M059J (cell line): ENCODE data around the gene TMEM178B. TPM values are rescaled to one million over a fixed set of nuclear protein-coding genes. Genes with fewer than 3 reads are reported as not detected.
A peak's percentile ranks its signal among the peaks of the same experiment; 100 is the strongest.

Experiments
- DNase-seq: peaks from one replicate; pipeline ENCODE4 v3.0.0-alpha.2; 2012; ENCODE audit warnings: low read depth
- total RNA-seq: library from RNA; depleted of rRNA; stranded (reverse); fragments of >200 nt; shearing (Covaris generic); gene quantifications from 2 replicates; pipeline ENCODE4 v1.2.3, GENCODE V29; 2014

The TMEM178B gene
- total RNA-seq, 1 experiment from 2014 or later = 1.6 TPM

DNA sequence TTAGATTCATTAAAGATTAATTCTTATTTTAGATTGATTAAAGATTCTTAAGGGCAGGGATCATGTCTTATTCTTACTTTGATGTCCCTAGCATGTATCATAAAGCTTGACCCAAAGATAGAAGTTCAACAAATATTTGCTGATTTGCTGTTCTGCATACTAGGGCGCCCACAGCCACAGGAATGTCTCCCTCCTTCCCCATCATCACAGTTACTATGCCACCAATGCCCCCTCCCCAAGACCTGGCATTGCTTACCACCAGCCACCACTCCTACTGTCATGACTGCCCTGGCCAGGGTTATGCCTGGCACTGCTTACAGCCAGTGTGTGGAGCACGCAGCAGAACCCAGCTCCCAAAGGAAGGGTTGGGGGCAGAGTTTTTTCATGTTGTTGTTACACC is 390.7 kb downstream of the TMEM178B start:
- DNase-seq = no peak

DNA sequence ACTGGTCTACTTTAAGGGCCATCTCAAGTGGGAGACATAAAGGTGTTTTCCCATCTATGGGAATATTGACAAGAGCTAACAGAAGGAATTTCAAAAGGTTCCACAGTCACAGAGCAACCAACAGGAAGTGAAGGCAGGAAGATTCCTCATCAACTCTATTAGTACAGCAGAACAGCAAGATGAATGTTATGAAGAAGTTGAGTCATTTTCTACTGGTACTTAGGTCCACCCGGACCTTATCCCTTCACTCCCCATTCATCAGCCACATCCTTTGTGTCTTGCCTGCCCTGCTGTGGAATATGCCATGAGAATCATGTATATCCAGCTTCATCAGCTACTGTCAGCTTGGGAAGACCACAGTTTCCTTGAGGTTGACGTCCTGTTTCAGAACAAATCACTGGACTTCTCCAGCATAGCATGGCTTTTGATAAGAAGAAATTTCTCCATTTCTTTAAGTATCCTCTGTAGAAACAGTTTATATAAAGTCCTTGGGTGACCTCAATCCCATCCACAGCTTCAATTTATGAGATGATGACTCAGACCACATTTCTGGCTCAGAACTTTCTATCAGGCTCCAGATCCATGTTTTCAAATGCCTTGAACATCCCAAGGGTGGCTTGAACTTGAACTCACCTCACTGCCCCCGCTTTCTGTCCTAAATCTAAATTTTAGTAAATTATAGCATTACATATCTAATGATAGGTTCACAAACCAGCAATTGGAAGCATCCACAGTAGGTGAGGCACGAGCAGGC is 392.5 kb downstream of the TMEM178B start:
- peak; percentile 47 for DNase-seq

DNA sequence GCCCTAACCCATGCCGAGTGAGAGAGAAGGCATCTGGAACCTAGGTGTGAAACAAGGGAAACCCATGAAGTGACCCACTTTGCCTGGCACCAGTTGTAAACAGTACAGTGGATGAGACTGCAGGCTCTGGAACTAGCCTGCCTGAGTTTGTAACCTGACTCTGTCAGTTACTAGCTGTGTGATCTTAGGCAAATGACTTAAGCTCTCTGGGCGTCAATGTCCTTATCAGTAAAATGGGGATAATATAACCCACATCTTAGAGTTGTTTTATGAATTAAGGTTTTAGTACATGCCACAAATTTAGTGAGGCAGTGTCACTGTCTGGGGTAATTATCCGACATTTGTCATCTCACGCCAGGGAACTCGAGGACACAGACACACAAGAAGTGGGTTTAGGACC is 394.5 kb downstream of the TMEM178B start:
- DNase-seq = no peak

DNA sequence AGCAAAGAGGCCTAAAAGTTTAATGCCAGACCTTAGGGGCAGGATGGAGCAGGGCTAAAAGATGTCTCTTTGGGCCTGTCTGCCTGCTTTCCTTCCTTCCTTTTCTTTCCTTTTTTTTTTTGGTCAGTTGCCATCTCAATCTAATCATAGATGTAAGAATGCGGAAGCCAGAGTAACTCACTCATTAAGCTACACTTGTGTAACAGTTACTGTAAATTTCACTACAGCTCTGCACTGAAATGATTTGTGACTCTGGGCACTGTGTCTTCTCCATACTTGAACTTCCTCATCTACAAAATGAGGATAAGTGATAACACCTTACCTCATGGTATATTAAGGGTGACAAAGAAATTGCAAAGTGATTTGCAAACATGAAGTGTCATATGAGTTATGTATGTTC is 401.8 kb downstream of the TMEM178B start:
- no peak for DNase-seq

DNA sequence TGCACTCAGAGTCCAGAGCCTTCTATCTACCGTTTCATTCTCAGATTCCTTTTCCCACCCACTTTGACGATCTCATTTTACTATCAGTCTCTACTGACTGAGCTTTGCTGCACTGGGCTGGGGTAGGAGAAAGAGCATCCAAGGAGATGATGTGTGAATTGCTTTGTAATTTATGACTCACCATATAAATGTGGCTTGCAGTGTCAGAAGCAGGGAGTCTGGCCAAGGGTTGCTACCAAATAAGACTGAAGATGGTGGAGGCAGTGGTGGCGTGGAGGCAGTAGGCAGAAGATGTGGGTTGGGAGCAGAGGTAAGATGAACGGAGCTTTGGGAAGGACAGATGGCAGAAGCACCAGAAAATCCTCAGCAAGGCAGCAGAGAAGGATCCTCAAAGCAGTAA is 404.0 kb downstream of the TMEM178B start:
- peak; percentile 56 for DNase-seq

DNA sequence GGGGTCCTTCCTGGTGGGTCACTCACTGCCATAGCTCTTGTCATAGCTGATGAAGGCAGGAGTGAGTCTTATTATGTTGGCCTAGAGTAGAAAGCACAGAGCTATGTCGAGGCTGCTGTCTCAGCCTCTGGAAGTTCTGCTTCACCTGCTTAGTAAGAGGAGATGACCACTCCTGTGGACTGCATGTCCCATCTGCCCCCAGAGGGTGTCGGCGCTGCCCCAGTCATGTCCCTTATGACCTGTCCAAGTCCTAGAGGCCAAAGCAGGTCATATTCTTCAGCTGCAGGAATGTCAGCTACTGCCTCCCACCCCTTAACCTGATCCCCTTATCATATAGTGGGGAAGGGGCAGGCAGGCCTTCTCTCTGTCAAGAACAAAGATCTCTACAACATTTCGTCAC is 405.0 kb downstream of the TMEM178B start:
- DNase-seq = no peak

DNA sequence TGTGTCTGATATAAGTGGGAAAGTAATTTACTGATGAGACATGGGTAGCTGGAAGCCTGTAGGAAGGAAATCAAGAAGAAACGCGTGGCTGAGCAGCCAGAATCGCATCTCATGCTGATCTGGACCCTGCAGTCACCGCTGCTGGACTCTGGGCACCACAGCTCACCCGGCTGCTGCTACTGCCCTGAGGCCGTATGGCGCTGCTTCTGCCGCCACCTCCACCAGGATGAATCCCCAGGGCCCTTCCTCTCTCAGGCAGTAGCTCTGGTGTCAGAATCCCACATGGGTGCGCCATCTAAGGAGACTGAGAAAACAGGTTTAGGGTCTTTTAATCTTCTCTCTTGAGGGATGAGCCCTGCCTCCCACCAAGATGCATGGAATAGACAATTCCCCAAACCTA is 407.1 kb downstream of the TMEM178B start:
- peak; percentile 8 for DNase-seq

DNA sequence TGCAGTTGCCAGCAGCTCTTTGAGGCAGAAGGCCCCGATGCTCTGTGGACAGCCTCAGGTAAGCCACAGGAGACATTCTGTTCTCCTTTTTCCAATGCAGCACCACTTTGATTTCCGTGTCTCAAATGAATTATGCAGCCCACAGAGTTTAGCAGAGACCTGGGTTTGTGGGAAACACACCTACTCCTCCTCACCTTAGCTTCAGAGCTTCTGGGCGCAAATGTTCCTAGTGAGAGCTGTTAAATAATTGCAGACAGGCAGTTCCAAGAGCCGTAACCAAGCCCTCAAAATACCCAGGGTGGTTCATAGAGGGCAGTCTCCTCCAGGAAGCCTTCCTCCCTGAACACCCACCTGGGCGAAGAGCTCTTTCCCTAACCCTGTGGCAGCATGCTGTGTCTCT is 408.1 kb downstream of the TMEM178B start:
- no peak for DNase-seq

DNA sequence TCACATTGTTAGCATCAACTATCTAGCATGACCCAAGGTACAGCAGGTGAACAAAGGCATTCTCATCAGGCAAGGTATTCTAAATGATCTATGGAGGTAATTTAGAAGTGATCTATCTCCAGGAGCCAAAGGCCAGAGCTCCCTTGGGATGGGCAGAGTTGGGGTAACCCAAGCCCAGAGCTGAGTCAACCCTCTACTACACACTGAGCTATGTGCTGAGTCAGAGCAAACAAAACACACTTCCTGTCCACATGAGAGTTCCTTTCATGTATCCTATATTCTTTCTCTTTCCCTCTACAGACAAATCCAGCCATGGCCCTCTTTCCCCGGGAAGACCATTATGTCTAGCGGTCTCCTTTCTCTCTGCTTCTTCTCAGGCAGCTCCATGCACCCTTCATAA is 409.2 kb downstream of the TMEM178B start:
- peak; percentile 14 for DNase-seq

DNA sequence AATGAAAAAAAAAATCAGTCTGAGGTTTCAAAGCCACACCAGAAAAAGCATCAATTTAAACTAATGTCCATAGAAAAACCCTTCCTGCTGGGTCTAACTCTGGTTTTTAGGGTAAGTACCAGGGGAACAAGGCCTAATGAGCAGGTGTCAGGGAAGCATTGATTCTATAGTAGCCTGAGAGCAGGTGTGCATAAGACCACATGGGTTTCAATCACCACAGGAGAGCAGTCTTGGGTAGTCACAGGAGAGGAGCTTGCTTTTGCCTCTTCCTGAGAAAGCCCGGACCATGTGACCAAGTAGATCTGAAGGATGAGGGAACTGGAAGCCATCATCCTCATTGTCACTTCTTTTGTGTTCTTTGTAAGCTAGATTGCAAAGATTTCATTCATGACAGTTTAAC is 411.0 kb downstream of the TMEM178B start:
- no peak for DNase-seq

DNA sequence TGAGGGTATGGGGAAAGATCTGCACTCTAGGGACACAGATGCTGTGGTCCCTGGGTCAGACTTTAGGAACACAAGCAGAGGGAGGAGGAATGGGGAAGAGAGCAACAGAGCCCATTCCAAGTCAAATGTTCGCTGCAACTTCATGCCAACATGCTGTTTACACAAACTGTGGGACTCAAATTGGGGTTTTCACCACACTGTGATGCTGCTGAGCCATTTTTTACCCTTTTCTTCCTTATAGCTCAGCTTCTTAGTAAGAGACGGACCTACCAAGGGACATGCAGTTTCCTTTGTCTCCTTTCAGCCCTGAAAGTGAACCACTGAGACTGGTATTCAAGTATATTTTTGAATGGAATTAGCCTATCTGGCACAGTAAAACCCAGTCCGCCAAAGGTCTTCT is 413.1 kb downstream of the TMEM178B start:
- DNase-seq = no peak

DNA sequence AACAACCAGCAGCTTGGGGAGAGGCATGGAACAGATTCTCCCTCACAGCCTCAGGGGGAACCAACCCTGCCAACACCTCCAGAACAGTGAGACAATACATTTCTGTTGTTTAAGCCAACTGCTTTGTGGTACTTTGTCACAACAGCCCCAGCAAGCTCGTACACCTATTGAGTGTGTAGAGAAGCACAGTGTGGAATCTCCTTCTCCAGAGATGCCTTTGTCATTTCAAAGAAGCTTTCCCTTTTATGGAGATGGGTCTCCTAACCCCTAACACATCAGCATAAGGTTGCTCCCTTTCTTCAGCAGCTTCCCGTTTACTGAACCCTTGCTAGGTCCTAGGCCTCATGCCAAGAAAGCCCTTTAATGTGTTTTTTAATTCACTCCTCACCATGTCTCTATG is 416.6 kb downstream of the TMEM178B start:
- no peak for DNase-seq

DNA sequence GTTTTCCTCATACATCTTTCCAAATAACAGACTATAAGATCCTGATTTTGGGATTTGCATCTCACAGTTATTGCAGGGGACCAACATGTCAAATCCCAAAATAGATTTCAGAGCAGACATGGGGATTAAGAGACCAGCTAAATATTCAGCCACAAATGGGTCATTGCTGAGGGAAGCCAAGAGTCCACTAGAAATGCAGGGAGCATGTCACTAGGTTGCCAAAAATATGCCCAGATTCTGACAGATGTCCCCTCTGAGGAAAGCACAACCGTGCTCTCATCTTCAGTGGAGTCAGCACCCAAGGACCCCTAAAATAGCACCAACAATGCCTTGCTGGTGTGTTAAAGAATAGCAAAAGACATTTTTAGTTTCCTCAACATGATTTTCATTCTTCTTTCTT is 421.2 kb downstream of the TMEM178B start:
- DNase-seq = no peak

DNA sequence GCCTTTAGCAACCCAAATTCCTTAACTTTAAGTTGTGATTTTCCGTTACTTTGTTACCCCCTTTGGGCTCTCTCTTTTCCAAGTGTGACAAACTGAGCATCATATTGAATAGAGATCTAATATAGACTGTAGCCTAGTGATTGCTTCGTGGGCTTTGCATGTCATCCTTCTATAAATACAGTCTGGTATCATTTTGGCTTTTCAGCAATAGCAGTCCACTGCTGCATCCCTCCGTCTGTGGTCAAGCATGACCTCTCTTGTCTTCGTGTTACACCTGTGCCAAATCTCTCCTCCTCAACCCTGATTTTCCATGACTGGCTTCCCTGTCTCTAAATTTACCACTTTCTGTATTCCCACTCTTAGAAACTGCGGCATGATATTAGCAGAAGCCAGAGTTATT is 423.5 kb downstream of the TMEM178B start:
- DNase-seq = no peak

DNA sequence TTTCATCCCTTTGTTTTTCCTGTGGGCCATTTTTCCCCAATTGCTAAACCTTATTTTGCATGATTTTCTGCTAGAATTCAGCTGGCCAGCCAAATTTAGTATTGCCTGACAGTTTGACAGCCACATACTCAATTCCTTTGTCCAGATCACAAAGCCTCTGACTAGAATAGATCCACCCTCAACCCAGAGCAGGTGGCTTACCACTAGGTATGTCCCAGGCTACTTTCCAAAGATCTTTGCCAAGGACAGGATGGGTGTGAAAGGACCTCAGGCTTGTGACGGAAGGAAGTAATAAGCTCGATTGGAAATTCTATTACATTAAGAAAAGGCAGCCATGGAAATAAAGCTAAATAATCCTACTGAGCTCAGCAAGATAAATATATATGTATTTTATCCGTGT is 426.7 kb downstream of the TMEM178B start:
- DNase-seq = no peak

DNA sequence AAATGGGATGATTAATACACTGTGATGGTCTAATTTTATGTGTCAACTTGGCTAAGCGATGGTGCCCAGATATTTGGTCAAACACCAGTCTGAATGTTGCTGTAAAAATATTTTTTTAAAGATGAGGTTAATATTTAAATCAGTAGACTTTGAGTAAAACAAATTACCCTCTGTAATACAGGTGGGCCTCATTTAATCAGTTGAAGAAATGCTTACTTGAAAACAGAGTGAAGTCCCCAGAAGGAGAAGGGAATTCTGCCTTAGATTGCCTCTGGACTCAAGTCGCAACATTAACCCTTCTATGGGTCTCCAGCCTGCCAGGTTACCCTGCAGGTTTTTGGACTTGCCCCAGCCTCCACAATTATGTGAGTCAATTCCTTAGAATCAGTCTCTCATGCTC is 427.6 kb downstream of the TMEM178B start:
- DNase-seq = no peak

DNA sequence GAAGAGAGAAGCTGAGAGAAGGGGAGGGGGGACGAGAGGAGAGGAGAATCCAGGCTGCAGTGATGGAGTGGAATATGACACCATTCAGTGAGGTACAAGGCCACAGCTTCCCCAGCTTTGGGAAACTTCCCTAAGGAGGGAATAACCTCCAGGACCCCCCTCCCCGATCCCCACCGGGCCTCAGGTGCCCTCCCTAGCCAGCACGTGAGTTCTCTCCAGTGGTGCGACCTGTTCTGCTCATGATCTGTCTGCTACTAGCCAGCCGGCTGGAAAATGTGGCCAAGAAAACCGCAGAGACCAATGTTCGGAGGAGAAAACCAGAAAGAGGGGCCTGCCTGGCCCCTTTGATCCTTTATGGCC is 437.4 kb downstream of the TMEM178B start:
- DNase-seq = no peak

DNA sequence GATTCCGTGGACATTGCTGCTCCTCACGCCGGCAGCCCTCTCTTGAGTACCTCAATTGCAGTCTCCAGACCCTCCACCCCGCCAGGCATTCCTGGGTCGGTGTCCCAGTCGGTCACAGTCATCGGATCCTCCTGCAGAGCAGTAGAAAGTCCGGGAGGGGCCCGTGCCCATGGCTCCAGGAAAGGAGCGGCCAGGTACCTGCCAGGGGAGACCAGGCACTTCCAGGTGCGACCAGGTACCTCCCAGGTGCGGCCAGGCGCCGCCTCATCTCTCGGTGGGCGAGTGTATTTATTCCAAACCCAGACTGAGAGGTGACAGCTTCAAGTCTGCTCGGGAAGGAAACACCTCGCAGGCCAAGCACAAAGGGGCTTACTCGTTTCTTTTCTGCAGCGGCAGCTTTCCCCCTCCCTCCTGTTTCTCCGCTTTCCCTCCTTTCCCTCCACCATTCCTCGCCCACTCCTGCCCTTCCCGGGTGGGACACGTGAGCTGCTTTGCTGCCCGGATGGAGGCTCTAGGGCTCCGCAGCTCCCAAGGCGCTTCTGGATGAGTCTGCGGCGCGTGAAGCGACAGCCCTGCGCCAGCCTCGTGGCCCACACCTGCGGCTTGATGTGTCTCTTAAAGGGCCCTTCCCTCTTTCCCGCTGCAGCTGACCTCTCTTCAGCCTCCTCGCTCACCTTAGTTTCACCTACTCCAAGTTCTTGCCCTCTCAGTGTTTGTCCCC is 438.0 kb downstream of the TMEM178B start:
- no peak for DNase-seq

DNA sequence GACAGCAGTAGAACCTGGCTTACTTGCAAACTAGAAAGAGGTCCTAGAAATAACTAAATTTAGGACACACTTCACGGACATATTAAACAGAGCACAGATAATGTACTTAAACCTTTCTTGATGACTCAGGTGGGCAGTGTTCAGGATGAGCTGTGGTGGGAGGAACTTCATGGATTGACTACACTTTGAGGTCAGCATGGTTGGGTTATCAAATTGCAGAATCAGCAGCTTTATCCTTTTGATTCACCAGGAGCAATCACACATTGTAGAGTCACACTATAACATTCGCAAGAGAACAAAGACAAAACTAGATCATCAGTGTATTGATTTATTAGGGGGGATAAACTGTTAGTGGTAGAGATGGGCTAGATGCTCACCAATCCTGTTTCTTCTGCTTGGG is 438.7 kb downstream of the TMEM178B start:
- DNase-seq = no peak

DNA sequence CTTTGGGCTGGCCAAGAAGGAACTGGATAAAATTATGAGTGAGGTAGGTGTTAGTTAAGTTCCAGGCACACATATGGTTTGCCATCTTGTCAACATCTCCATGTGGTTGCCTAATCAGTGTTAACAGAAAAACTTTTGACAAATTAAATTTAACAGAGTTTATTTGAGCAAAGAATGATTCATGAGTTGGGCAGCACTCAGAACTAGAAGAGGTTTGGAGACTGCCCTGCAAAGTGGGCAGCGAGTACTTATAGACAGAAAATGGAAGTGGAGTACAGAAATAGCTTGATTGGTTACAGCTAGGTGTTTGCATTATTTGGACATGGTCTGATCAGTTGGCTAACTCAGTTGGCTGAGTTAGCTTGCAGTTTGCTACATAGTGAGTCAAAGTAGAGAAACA is 439.9 kb downstream of the TMEM178B start:
- DNase-seq = no peak

DNA sequence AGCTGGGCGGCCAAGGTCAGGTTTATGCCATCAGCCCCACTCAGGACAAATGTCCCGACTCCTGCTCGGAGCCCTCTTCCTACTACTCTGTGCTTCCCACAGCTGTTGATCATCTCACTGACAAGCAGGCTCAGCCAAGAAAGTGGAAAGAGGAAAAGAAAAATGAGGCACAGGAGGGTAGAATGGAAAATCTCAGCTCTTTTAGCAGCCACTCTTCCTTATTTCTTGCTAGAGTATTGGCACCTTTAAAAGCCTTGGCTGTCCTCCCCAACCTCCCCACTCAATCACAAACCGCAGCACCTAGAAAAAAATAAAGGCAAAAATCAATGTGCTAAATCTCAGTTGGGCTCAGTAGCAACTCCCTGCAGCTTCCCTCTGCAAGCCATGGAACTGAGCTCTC is 442.1 kb downstream of the TMEM178B start:
- DNase-seq = no peak

DNA sequence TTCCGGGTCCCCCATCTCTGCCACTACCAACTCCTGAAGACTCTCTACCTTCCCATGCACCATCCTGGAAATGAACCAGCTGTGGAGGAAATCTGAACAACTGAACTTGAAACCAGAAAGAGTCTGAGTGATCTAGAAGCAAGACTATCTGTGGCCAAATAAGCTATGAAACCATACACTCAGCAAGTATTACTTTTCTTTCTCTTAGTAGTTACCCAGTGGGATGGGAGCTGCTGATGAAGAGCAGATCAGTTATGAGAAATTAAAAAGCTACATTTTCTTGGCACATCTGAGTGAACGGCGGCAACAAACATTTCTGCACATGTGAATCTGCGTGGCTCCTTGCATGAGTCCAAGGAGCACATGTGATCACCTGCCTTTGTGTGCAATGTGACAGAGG is 445.8 kb downstream of the TMEM178B start:
- no peak for DNase-seq

DNA sequence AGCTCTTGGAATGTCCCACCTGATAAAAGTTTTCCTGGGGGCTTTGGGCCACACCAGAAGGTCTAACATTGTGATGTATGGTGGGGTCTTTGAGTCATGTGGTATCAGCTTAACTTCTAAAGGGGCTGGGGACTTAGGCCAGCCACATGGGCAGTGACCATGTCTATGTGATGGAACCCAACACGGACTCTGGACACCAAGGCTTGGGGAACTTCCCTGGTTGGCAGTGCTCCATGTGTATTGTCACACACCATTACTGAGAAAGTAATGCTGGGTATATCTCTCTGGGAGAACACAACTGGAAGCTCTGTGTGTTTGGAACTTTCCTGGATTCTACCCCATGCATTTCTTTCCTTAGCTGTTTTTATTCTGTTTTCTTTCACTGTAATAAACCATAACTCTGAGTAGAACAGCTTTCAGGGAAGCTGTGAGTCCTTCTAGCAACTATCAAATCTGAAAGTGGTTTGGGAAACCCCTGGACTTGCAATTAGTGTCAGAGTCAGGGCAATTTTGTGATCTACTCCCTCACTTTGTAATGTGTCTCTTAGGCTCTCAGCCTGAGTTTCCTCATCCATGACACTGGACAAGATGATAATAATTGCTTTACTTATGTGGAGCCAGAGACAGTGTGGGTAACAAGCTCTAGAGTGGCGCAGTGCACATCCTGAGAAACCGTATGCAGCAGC is 448.9 kb downstream of the TMEM178B start:
- no peak for DNase-seq
